GM18499 (cell line): ENCODE data around the gene TRIM29.

Experiments used
- ATAC-seq: cut with Tn5 transposase; IDR thresholded peaks from one replicate; pipeline ENCODE4 v1.9.1; 2021; ENCODE audit warnings: moderate number of reproducible peaks; ENCODE audit not compliant: insufficient read depth, unreplicated experiment

TRIM29 gene

DNA sequence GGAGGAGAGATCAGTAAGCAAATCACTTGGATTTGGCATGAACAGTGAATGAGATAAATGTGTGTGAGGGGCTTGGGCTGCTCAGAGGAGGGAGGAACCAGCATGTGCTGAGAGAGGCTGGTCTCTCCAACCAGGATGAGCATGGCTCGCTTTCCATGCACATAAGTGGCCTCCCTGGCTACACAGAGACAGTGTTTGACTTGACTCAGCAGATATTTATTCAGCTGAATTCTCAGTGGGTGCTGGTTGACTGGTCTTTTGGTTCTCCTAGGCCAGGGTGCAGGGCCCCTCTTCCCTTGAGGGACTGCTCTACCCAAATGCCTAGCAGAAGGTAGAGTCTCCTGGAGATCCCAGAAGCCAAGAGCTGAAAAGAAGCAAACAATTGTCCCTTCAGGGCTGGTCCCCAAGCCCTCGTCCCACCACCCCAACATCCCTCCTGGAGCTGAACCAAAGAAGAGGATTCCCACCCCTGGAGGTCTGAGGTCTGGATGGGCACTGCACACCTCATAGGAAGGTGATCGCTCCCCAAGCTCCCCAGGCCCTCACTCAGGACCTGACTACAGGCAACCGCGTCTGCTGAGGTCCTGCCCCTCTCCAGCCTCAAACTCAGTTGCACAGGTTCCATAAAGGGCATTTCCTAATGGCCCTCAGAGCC, 3.3 kb upstream of the TRIM29 start:
- ATAC-seq, result no peak

DNA sequence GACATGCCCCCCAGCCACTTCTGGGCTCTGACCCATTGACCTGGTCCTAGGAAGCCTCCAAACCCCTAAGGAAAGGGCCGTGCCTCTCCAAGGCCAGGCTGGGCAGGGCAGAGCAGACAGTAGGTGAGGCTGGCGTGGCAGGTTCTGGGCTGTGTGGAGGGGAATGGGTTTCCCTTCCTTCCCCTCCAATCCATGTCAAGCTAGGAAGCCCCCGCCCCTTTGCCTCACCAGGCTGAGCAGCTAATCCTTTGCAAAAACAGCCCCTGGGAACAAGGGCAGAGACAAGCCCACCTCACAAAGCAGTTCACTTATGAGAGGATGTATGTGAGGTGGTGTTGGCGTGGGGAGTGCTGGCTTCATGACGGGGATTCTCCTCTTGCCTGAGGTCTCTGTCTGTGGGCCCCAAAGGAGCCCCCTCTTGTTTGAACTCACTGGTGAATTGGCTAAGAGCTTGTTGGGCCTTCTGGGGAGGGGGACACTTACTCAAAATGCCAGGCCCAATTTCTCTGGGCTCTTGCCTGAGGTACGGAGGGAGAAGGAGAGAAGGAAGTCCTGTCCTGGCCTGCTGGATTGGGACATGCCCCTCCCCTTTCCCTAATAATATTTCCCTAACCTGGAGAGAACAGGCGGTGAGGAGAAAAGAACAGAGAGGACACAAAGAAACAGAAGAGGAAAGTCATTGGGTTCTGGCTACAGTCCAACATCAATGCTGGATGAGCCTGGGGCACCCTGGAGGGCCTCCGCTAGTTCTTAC, 1.6 kb upstream of the TRIM29 start:
- ATAC-seq, result no peak

DNA sequence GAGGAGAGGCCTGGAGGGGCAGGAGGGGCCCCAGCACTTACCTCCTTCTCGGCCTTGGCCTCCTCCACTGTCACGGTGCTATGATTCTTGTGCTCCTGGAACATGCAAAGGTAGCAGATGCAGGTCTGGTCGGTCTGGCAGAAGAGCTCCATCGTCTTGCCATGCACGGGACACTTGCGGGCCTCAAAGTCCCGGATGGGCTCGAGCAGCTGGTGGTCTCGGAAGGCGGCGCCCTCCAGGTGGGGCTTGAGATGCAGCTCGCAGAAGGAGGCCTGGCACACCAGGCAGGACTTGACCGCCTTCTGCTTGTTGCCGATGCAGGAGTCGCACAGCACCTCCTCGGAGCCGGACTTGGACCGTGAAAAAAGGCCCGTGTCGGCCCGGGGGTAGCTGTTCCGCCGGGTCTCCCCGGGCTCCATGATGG, 714 bp downstream of the TRIM29 start:
- ATAC-seq, result no peak

DNA sequence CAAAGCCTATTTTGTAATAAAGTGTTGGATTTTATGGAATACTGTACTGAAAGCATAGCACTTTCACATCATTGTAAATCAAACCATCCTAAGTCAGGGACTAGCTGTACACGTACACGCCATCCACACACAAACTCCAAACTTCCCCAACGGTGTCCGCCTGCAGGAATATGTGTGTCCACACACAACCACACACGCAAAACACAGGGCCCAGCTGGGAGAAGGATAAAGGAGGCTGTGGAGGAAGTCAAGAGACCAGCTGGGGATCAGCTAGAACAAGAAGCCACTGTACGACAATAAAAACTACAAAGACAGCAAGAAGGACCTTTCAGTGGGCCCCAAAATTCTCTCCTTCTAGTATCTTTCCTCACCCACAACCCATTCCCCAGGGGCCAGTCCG, 1.6 kb downstream of the TRIM29 start:
- no peak for ATAC-seq

DNA sequence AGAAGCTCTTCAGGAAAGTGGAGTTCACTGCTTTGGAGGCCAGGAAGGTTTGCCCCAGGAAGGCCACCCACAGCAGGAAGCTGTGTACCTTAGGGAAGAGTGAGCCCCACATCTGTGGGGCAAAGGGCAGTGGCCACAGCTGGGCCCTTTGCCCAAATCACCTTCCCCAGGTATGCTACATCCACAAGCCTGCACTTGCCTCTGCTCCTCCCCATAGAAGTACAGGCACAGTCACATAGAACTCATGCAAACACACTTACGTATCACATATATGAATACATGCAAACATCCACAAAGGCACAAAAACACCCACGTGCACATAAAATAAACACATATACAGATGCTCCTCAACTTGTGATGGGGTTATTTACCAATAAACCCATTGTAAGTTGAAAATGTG, 2.1 kb downstream of the TRIM29 start:
- no peak for ATAC-seq

DNA sequence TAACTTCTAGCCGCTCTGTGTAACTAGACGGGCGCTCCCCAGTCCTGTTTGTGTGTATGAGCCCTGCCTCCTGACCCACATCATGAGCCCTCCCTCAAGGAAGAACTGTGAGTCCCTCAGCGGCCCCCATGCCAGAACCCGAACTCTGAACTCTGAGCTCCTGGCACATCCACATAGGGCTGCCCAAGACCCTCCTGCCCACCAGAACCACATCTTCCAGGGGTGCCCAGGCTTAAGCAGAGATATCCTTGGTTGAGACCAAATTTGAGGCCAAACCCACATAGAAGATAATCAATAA, 3.0 kb downstream of the TRIM29 start:
- ATAC-seq, result no peak

DNA sequence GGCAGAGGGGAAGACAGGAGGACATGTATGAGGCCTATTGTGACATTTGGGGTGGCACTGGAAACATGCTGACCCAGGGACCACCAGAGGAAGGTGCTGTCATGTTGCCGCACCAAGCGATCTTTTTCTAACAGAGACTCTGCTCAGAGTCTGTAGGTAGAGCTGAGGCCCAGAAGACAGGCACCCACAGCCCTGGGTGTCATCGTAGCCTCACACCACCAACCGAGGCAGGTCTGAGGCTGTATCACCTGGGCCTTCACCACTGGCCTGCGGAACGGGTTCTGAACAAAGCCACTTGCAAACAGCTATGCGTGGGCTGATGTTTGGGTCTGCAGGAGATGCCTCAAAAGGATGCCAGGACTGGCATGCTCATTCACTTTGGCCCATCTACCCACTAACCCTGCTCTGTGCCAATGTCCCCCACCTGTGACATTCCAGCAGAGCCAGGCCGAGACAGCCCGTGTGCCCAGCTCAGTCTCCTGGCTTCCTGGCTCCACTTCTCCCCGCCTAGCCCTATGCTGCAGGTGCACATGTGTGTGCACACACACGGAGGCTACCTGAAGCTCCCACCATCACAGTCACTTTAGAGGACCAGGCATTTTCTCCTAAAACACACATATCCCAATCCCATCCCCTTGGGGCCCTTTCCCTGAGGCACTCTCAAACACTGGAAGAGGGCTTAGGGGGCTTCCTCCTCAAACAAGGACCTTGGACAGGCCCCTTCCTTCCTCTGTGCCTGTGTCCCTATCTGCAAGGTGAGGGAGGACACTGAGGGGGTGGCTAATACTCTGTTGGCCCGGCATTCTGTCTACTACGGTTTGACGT, 3.6 kb downstream of the TRIM29 start:
- no peak for ATAC-seq

DNA sequence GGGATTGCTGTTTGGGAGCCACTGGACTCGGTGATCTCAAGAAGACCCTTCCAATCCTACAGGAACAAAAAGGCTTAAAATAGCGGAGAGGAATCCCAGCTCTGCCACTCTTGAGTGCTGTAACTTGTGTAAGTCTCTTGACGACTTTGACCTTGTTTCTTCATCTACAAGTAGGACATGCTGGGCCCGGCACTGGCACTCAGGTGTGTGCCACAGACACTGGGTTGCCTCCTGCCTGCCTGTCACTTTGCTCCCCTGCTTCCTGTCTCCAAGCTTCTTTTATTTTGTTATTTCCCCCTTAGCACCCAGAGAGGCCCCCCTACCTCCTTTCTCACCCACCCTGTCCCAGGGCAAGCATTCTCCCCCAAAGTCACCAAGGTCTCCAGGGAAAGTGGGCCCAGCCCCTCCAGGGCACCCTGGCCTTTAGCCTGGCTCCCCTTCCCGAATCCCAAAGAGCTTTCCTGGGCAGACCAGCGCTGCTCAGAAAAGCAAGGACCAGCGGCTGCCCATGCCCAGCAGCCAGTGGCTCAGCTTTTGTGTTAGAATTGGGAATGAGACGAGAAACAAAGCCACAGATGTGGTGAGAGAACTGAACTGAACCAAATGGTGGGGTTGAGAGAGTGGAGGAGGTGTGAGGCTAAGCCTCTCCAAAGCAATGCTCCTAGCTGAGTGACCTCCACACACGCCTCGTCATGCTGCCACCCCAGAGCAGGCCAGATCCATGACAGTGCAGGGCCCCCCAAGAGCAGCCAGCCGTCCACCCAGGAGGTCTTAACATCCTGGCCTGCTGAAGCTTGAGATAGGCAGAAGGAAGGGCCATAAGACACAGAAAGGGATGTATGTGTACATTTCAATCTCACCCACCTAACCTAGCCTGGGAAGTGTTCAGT, 4.5 kb downstream of the TRIM29 start:
- no peak for ATAC-seq

DNA sequence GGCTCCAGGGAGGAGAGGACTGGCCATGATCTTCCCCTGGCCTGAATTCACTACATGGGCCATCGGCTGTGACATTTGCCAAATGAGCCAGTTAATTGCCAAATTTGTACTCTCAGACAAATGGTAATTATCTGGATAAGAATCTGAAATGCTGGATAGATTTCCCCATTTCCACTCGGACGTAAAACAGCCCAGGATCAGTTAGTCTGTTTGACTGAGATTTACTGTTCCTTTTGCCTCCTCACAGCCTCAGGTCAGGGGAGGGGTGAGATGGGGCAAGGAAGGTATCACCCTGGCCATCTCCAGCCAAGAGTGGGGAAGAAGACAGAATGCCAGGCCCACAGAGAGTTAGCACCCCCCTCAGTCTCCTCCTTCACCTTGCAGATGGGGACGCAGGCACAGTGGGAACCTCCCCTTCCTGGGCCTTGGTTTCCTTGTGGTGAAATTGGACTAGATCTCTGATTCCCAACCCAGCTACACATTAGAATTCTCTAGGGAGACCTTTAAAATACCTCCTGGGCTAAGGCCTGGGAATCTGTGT, 5.2 kb downstream of the TRIM29 start:
- ATAC-seq, result no peak

DNA sequence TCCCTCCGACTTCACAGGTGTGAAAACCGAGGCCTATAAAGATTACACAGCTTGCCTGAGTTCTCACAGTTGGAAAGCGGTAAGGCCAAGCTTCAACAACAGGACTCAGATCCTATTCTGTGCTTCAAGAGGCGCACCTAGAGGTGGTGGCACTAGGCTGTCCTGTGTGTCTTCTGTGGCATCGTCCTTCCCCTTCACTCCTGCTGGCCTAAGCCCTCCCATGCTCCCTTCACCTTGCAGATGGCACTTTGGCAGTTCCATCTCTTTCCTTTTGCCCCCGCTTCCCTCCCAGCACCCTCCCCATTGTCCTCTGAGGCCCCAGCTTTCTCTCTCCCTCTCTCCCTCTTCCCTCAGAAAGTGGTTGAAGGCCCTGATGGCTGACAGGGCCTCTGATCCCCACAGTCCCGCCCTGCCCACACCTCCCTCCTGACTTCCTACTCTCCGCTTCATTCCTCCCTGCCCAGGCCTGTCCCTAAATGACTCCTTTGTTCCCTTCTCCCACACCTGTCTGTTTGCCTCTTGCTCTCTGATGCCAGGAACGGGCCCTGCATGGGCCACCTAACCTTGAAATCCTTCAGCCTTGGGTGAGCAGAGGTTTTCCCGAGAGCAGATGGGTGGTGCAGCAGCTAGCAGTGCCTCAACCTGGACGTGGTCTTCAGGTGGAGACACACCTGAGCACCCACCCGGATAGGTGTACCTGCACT, 5.8 kb downstream of the TRIM29 start:
- no peak for ATAC-seq

DNA sequence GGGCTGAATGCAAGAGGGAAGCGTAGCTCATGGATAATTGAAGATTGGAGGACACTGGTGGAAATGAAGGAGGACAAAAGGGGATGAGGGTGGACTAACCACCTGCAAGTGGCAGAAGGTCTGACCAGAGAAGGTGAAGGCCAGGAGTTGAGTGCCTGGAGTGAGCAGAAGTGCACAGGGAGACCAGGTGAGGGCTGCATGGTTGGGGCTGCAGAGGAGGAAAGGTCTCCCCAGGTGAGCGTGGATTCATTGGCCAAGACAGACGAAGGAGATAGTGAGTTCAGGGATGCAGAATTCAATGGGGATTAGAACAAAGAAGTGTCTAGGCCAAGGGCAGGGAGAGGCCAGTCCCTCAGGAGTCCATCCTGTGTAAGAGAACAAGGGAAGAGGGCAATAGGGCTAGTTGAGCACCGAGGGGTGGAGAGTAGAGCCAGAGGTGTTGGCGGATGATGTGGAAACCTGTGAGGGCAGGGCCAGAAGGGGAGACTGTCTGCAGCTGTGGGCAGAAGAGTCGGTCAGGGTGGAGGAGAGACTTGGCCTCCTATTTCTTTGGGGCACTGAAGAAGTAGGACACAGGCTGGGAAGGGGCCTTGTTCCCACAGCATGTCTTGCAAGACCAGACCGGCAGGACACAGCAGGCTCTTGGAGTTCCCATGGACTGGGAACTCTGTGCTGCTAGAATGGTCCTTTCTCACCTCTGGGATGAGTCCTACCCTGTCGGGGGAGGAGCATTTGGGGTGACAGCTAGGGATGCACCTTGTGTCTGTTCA, 6.7 kb downstream of the TRIM29 start:
- ATAC-seq, result no peak

DNA sequence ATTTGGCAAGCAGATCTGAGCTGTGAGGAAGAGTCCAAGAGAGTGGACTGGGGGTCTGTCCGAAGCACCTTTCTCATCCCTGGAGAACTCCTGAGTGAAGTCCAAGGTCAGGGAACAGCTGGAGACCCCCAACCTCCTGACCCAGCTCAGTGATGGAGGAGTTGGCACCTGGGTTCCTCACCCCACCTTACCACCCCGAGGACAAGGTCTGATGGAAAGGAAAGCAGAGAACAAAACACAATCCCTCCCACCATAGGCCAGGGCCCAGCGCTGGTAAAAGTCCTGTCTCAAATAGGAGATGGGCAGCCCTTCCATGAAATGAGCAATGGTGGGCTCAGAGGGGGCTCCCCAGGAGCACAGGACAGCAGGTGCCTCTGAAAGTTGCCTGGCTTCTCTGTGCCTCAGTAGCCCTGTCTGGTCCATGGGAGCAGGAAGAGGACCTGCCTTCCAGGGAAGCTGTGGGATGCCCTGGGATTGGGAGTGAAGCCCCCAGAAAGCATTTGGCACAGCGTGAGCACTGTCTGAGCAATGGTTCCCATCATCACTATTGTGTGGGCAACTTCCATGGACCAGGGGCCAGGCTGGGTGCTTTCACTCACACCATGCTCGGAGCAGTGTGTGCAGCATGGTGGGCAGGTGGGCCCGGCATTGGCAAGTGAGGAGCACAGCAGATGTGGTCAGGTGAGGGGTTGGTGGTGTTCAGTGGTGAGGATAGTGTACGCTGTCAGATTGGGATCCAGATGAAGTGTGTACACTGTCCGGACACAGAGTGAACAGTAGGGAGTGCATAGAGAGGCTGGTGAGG, 7.5 kb downstream of the TRIM29 start:
- no peak for ATAC-seq

DNA sequence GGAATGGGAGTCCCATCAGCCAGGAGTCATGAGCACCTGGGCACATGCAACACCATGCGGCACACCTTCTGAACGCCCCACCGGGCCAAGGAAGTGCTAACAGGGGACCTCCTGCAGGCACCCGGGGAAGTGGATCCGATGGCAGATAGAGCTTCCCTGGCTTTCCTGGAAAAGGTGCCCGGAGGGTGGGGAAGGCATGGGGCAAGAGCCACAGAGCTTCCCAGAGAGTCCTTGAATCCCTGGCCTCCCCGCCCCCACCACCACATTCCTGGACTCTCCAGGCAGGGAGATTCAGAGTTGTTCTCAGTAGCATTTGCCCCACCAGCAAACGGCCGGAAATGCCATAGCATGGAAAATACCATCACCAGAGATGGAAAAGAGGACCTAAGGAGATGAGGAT, 8.3 kb downstream of the TRIM29 start:
- no peak for ATAC-seq

DNA sequence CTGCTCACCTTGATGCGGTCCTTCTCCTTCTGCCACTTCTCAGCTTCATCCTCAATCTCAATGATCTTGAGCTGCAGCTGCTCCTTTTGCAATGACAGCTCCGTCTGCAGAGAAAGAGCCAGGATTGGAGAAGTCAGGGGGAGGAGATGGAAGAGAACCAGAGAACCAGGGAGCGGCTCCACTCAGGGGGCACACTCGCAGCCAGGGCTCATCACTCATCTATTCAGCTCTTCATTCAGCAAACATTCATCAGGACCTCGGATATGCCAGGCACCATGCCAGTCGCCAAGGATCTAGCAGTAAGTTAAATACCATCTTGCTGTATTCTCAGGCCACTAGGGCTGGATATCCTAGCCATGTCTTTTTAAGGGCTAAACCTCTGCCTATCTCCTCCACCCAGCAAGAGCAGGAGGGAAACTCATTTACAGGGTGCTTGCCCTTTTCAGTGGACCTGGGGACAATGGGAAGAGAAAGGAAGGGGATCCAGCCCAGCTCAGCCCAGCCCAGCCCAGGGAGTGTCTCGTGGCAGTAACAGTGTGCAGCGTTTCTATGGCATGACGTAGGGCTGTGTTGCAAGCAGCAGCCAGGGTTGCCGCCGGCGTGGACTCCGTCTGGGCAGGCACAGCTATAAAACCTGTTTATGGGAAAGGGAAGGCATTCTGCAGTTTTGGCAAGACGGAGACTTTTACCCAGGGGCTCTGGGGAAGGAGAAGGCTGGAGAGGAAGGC, 9.4 kb downstream of the TRIM29 start:
- no peak for ATAC-seq

DNA sequence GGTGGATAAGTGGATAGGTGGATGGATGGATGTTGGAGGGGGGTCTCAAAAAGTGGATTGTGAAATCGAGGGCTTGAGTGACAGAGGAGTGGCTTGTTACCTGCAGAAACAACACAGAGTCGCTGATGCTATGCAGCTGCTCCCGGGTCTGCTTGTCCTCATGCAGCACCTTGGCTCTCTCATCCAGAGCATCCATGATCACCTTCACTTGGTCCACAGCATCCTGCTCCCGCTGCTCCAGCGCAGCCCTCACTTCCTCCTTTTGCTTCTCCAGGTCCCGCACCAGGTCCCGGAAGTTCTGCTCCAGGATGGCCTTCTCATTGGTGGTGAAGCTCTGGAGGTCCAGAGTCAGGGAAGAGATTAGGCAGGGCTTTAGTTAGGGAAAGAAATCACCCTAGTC, 10.7 kb downstream of the TRIM29 start:
- ATAC-seq, result no peak

DNA sequence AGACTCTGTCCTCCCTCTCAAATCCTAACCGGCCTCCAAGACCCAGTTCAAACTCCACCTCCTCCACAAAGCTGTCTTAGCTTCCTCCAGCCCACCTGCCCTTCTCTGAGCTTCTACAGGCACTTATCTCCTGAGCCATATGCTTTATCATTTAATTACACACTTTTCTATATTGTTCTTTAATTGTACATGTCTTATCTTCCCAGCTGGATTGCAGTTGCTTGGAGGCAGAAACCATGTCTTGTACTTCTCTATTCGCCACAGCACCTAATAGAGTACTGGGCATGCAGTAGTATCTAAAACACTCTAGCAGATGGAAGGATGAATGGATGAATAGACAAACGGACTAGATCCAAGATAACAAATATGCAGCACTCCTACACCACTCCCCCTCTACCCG, 11.3 kb downstream of the TRIM29 start:
- ATAC-seq, result no peak

DNA sequence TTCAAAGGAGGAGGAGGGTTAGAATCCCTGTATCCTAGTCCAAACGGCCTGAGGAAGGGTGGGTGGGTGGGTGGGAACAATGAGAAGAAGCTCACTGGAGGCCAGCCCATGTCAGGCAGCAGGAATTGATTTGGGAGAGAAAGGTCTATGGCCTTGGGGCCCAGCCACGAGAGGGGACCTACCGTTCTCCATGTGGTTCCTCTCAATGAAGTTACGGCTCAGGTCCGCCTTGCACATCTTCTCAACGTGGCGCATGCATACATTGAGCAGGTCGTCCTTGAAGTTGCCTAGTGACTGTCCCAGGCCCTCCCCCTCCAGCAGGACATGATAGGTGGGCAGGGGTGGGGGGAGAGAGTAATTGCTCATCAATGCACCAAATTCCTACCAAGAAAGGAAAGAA, 12.4 kb downstream of the TRIM29 start:
- no peak for ATAC-seq
